NCI-H2171 treated with DMSO at 0.1 percent for 48 hours (cell line): ENCODE data around the gene C1orf159.

ENCODE experiments used
- DNase-seq: peaks from one replicate; lab custom pipeline; 2025; lab: John Stamatoyannopoulos, UW

The C1orf159 gene

GRCh38 chr1:1053682-1054081, 62.2 kb downstream of the C1orf159 start:
- no peak for DNase-seq

- DNase-seq, result no peak
Measured at GRCh38 chr1:1053022-1053421, 62.9 kb downstream of the C1orf159 start.

- no peak for DNase-seq
Measured at GRCh38 chr1:1052003-1052840, 63.7 kb downstream of the C1orf159 start.

DNA sequence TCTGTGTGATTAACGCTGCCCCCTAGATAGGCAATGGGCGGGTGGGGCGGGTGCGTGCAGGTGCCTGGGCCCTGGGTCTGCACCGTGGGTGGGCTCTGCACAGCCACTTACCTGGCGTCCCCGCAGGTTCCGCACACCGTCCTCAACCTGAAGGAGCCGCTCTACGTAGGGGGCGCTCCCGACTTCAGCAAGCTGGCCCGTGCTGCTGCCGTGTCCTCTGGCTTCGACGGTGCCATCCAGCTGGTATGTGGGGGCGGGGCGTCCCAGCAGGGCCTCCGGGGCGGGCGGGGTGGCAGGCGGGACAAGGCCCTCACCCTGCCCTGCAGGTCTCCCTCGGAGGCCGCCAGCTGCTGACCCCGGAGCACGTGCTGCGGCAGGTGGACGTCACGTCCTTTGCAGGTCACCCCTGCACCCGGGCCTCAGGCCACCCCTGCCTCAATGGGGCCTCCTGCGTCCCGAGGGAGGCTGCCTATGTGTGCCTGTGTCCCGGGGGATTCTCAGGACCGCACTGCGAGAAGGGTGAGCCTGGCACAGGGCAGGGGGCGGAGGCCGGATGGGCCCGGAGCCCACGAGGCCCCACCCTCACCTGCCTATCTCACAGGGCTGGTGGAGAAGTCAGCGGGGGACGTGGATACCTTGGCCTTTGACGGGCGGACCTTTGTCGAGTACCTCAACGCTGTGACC, 64.6 kb downstream of the C1orf159 start:
- no peak for DNase-seq

DNA sequence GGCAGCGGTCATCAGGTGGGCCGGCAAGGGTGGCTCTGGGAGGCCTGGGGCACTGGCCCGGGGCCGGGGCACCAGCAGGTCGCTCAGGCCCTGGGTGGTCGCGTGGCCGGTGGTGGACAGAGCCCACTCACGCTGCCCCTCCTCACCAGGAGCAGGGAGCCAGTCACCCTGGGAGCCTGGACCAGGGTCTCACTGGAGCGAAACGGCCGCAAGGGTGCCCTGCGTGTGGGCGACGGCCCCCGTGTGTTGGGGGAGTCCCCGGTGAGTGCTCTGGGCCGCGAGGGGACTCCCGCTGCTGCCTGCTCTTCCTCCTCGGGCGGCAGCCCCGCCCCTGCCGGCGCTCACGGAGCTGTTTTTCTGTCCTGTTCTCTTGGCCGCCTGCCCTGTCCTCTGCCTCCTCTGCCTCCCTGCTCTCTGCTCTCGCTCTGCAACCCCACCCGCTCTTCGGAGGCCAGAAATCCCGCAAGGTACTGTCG, 65.3 kb downstream of the C1orf159 start:
- DNase-seq, result no peak

DNA sequence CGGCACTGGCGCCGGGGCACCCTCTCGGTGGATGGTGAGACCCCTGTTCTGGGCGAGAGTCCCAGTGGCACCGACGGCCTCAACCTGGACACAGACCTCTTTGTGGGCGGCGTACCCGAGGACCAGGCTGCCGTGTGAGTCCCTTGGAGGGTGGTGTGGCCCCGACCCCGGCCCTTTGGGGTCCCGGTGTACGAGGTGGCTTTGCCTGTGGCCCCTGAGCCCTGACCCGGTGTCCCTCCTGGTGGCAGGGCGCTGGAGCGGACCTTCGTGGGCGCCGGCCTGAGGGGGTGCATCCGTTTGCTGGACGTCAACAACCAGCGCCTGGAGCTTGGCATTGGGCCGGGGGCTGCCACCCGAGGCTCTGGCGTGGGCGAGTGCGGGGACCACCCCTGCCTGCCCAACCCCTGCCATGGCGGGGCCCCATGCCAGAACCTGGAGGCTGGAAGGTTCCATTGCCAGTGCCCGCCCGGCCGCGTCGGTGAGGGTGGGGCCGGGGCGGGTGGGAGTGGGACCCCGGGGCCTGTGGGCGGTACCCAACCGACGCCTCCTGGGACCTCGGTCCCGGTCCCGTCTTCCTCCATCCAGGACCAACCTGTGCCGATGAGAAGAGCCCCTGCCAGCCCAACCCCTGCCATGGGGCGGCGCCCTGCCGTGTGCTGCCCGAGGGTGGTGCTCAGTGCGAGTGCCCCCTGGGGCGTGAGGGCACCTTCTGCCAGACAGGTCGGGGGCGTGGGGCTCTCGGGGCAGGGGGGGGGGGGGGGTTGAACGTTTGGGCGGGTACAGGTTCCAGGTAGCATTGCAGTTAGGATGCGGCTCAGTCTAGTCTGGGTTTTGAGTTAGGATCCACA, 66.3 kb downstream of the C1orf159 start:
- DNase-seq, result no peak

GRCh38 chr1:1048765-1049164, 67.1 kb downstream of the C1orf159 start:
- DNase-seq, result no peak

DNA sequence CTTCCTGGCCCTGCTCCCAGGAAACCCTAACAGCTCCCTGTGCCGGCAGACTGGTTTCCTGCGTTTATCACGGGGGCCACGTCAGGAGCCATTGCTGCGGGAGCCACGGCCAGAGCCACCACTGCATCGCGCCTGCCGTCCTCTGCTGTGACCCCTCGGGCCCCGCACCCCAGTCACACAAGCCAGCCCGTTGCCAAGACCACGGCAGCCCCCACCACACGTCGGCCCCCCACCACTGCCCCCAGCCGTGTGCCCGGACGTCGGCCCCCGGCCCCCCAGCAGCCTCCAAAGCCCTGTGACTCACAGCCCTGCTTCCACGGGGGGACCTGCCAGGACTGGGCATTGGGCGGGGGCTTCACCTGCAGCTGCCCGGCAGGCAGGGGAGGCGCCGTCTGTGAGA, 67.9 kb downstream of the C1orf159 start:
- no peak for DNase-seq

GRCh38 chr1:1047407-1047806, 68.5 kb downstream of the C1orf159 start:
- no peak for DNase-seq

GRCh38 chr1:1046767-1047166, 69.1 kb downstream of the C1orf159 start:
- DNase-seq, result no peak

DNA sequence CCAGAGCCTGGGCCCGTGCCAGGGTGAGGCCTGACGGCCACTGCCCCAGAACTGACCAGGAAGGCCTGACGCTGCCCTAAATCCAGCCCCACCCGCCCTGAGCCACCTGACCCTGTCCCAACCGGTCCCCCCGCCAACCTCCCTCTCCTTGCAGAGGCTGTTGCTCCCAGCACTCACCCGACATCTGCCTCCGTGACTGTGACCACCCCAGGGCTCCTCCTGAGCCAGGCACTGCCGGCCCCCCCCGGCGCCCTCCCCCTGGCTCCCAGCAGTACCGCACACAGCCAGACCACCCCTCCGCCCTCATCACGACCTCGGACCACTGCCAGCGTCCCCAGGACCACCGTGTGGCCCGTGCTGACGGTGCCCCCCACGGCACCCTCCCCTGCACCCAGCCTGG, 69.6 kb downstream of the C1orf159 start:
- no peak for DNase-seq

GRCh38 chr1:1045129-1045528, 70.8 kb downstream of the C1orf159 start:
- DNase-seq, result no peak

GRCh38 chr1:1044455-1045078, 71.3 kb downstream of the C1orf159 start:
- DNase-seq, result no peak

- DNase-seq, result no peak
Measured at GRCh38 chr1:1043921-1044320, 72.0 kb downstream of the C1orf159 start.

DNA sequence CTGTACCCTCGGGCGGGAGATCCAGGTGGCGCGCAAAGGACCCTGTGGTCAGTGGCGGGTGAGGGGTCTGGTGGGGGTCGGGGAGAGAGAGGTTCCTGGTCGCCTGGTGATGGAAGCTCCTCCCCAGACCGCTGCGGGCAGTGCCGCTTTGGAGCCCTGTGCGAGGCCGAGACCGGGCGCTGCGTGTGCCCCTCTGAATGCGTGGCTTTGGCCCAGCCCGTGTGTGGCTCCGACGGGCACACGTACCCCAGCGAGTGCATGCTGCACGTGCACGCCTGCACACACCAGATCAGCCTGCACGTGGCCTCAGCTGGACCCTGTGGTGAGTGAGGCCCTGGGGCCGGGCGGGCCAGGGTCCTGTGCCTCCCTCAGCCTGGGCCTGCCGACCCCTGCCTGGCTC, 72.5 kb downstream of the C1orf159 start:
- no peak for DNase-seq

GRCh38 chr1:1042835-1043234, 73.1 kb downstream of the C1orf159 start:
- no peak for DNase-seq

DNA sequence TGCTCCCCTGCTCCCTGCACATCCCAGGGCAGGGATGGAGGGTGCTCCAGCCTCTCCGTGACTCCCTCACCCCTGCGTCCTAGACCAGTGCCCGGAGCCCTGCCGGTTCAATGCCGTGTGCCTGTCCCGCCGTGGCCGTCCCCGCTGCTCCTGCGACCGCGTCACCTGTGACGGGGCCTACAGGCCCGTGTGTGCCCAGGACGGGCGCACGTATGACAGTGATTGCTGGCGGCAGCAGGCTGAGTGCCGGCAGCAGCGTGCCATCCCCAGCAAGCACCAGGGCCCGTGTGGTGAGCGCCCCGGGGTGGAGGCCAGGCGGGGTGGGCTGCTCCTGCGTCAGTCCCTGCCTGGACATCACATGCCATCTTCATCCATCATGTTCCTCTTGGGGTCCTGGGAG, 74.0 kb downstream of the C1orf159 start:
- no peak for DNase-seq

- DNase-seq, result no peak
Measured at GRCh38 chr1:1041092-1041523, 74.8 kb downstream of the C1orf159 start.

- peak; percentile 70 for DNase-seq
Measured at GRCh38 chr1:1040004-1040991, 75.6 kb downstream of the C1orf159 start.

DNA sequence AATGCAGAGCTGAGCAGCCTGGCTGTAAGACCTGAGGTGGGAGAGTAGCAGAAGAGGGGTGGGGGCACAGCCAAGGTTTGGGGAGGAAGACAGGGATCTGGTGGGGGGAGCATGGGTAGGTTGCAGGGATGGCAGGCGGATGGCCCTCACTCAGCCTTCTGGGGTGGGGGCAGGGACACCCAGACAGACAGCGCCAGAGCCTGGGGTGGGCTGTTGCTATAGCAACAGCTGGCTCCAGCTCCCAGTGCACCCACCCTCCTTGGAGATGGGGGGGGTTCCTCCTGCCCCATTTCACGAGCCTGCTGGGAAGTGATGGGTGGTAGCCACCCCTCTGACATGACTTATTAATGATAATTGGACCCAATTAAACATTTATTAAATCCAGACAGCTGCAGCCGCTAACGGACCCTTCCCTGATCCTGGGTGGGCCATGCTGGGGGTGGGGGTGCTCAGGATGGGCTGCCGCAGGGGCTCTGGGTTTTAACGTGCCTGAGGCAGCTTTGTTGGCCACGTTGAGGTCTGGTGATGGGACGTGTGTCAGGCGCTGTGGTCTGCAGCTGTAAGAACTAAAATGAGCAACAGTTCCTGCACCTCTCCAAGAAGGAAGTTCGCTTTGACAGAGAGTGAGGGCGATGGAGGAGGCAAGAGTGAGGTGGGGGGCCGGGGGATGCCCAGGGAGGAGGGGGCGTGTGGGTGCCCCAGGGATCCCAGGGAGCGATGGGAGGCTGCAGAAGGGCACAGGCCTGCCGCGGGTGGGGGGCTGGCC, 76.6 kb downstream of the C1orf159 start:
- no peak for DNase-seq
